RWPE2 (cell line): ENCODE data around the gene HFM1.

ENCODE experiments used
- ATAC-seq: fragments of 200-7000 bp; cut with Tn5 transposase; 3 replicates; pipeline ENCODE4 v1.9.1; 2021; ENCODE audit warnings: low read depth
- DNase-seq: peaks from one replicate; pipeline ENCODE4 v3.0.0-alpha.2; 2020; ENCODE audit warnings: low spot score
- H3K27ac ChIP-seq: fragments of 450-650 bp; 2 replicates; pipeline ENCODE4 v1.5.1; 2017; ENCODE audit warnings: mild to moderate bottlenecking; ENCODE audit not compliant: poor library complexity, severe bottlenecking
- H3K27me3 ChIP-seq: fragments of 250-450 bp; sonication (Bioruptor Pico); 2 replicates; pipeline ENCODE4 v1.5.1; 2021; ENCODE audit warnings: mild to moderate bottlenecking, moderate library complexity; ENCODE audit not compliant: insufficient read depth, poor library complexity, severe bottlenecking
- H3K36me3 ChIP-seq: fragments of 250-450 bp; sonication (Bioruptor Pico); 2 replicates; pipeline ENCODE4 v1.5.1; 2020; ENCODE audit warnings: low read depth, mild to moderate bottlenecking, moderate library complexity
- H3K4me1 ChIP-seq: fragments of 250-450 bp; sonication (Bioruptor Pico); 2 replicates; pipeline ENCODE4 v1.5.1; 2021; ENCODE audit warnings: mild to moderate bottlenecking, moderate library complexity; ENCODE audit not compliant: insufficient read depth, poor library complexity, severe bottlenecking
- H3K4me3 ChIP-seq: fragments of 250-450 bp; sonication (Bioruptor Pico); 2 replicates; pipeline ENCODE4 v1.5.1; 2021; ENCODE audit warnings: mild to moderate bottlenecking, moderate library complexity; ENCODE audit not compliant: severe bottlenecking
- H3K9me3 ChIP-seq: fragments of 250-450 bp; sonication (Bioruptor Pico); 2 replicates; pipeline ENCODE4 v1.5.1; 2021; ENCODE audit warnings: mild to moderate bottlenecking, moderate library complexity; ENCODE audit not compliant: severe bottlenecking
- CTCF ChIP-seq: fragments of 450-650 bp; IDR thresholded peaks from one replicate; pipeline ENCODE4 v1.5.1; 2017; ENCODE audit warnings: mild to moderate bottlenecking, moderate library complexity; ENCODE audit not compliant: poor library complexity, severe bottlenecking

Gene HFM1

GRCh38 chr1:91261655-91262054 lies 143.0 kb downstream of the HFM1 start:
- ATAC-seq, result no peak
- Histone ChIP-seq H3K4me1 (no peaks in the 10 kb centered on the region), H3K27me3 (peaks cover 12% of the 10 kb centered on the region), H3K36me3 (no peaks in the 10 kb centered on the region), H3K27ac (no peak overlapping the region), H3K9me3 (no peaks in the 10 kb centered on the region), H3K4me3 (no peak overlapping the region)
- no peak for DNase-seq
- TF ChIP-seq CTCF, result no peak

GRCh38 chr1:91245435-91245834 lies 159.2 kb downstream of the HFM1 start:
- H3K27ac ChIP-seq, result no peak overlapping the region
- ATAC-seq (no peak), DNase-seq (no peak)
- no peaks in the 10 kb centered on the region for H3K9me3 ChIP-seq
- no peaks in the 10 kb centered on the region for H3K27me3 ChIP-seq
- H3K4me3 ChIP-seq, result no peak overlapping the region
- no peaks in the 10 kb centered on the region for H3K36me3 ChIP-seq
- no peaks in the 10 kb centered on the region for H3K4me1 ChIP-seq
- TF ChIP-seq CTCF, result no peak

- no peak for TF ChIP-seq CTCF
- no peak for DNase-seq
- no peaks in the 10 kb centered on the region for H3K4me1 ChIP-seq
- no peaks in the 10 kb centered on the region for H3K9me3 ChIP-seq
- H3K36me3 ChIP-seq, result no peaks in the 10 kb centered on the region
- H3K27me3 ChIP-seq, result no peaks in the 10 kb centered on the region
- H3K4me3 ChIP-seq, result no peak overlapping the region
- ATAC-seq, result no peak
- H3K27ac ChIP-seq, result no peak overlapping the region
These were observed 159.9 kb downstream of the HFM1 start for GRCh38 chr1:91244737-91245136.

- Histone ChIP-seq H3K4me1 (no peaks in the 10 kb centered on the region), H3K36me3 (no peaks in the 10 kb centered on the region), H3K9me3 (no peaks in the 10 kb centered on the region), H3K27ac (no peak overlapping the region), H3K27me3 (no peaks in the 10 kb centered on the region), H3K4me3 (no peak overlapping the region)
- no peak for ATAC-seq
- no peak for TF ChIP-seq CTCF
- no peak for DNase-seq
These were observed 161.5 kb downstream of the HFM1 start for GRCh38 chr1:91243171-91243570.

- no peak for TF ChIP-seq CTCF
- DNase-seq (no peak), ATAC-seq (no peak)
- H3K4me3 ChIP-seq, result no peak overlapping the region
- H3K27me3 ChIP-seq, result peaks cover 2% of the 10 kb centered on the region
- H3K27ac ChIP-seq, result no peak overlapping the region
- H3K4me1 ChIP-seq, result no peaks in the 10 kb centered on the region
- H3K36me3 ChIP-seq, result no peaks in the 10 kb centered on the region
- H3K9me3 ChIP-seq, result no peaks in the 10 kb centered on the region
These were observed 170.5 kb downstream of the HFM1 start for GRCh38 chr1:91234181-91234580.
